Stimulated activated CD4-positive, alpha-beta T cell treated with anti-CD3 and anti-CD28 coated beads, Interleukin-4, amount 100 ng/mL, for 1 hour (primary cell): ENCODE data around the gene SPOCK1.
"Not testable (repeated sequence)": the region's sequence is repeated elsewhere in the genome, so short reads cannot be mapped to it uniquely, and the experiment has no call there.

Source experiments
- DNase-seq: peaks from one replicate; pipeline ENCODE4 v3.0.0-alpha.2; 2020

The SPOCK1 gene

GRCh38 chr5:137259115-137259514 lies 240.0 kb downstream of the SPOCK1 start:
- not testable (repeated sequence) for DNase-seq

DNA sequence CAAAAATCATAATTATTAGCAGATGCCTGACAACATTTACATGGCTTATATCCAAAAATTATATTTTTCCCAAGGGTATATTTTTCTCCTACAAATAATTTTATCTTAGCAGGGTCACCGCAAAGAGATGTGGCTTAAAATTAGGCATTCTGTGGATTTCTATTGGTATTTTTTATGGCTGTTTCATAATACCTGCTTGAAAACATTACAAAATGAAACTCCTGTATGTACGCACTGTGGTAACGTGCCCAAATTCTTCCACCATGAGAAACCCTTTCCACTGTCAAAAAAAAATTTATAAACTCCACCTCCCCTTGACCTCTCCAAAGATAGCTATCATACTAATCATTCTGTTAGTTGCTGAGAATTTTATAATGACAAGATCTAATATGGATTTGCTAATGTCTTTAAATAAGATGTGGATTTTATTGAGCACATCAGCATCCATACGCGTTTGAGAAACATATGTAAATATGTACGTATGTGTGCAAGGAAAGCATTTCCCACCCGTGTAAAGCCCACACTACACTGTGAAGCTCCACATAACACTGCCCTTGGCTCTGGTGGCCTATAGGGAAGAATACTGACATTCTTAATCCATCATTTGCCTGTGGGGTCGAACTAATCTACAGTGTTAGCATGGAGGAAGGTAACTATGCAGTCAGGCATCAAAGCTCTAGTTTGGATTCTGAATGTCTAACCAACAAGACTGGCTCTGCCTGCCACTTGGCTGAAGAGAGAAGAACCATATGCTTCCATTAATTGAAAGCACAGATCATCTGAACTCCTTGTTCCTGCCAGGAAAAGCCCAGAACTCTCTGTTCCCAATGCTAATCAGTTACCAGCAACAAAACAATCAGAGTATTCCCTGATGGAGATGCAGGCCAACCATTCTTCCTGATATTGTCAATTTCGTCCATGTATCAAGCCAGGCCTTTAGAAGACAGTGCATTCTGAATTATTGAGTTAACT lies 244.7 kb downstream of the SPOCK1 start:
- no peak for DNase-seq

DNA sequence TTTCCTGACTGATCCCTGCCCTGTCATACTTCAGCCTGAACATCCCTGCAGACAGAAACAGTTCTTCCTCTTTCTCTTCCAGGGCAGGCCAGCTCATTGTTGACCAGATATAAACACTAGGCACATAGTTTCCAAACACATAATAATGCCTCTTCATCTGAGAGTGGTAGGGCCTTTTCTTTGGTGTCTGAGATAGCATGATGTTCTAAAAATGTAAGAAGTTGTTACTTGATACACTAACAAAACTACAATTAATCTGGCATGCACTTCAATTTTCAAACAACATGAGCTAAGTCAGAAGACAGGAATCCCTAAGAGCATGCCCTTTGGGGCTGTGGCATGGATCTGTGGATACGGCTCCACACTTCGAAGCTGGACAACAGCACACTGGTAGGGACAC lies 246.6 kb downstream of the SPOCK1 start:
- no peak for DNase-seq

GRCh38 chr5:137250421-137250820 lies 248.7 kb downstream of the SPOCK1 start:
- DNase-seq: no peak

GRCh38 chr5:137248527-137248926 lies 250.6 kb downstream of the SPOCK1 start:
- no peak for DNase-seq

- DNase-seq: no peak
Observed at GRCh38 chr5:137245438-137245837, 253.7 kb downstream of the SPOCK1 start.

DNA sequence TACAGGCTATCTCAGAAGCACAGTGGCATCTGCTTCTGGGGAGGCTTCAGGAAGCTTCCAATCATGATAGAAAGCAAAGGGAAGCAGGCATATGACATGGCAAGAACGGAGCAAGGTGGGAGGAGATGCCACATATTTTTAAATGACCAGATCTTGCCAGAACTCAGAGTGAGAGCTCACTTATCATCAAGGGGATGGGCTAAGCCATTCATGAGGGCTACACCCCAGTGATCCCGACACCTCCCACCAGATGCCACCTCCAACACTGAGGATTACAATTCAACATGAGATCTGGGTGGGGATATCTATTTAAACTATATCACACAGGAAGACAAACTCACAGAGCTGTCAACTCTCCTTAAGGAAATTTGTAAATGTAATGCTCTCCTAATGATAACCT lies 258.8 kb downstream of the SPOCK1 start:
- DNase-seq: no peak

GRCh38 chr5:137236849-137237507 lies 262.1 kb downstream of the SPOCK1 start:
- no peak for DNase-seq

DNA sequence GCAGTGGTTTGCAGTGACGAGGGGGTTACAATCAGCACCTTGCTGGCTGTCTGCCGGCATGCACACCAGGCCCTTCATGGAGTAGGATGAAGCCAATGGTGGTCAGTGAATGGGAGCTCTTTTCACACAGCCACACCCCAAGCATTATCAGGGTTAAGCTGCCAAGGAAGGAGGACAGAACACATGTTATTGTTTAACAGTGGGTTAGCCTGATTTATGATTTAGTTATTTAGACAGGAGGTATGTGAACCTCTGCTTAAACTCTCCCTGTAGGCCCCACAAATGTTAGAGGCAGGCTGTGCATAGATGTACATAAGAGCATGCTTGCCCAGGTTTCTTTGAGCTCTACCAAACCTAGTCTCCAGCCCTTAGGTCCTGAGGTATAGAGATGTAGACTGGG lies 262.9 kb downstream of the SPOCK1 start:
- no peak for DNase-seq

DNA sequence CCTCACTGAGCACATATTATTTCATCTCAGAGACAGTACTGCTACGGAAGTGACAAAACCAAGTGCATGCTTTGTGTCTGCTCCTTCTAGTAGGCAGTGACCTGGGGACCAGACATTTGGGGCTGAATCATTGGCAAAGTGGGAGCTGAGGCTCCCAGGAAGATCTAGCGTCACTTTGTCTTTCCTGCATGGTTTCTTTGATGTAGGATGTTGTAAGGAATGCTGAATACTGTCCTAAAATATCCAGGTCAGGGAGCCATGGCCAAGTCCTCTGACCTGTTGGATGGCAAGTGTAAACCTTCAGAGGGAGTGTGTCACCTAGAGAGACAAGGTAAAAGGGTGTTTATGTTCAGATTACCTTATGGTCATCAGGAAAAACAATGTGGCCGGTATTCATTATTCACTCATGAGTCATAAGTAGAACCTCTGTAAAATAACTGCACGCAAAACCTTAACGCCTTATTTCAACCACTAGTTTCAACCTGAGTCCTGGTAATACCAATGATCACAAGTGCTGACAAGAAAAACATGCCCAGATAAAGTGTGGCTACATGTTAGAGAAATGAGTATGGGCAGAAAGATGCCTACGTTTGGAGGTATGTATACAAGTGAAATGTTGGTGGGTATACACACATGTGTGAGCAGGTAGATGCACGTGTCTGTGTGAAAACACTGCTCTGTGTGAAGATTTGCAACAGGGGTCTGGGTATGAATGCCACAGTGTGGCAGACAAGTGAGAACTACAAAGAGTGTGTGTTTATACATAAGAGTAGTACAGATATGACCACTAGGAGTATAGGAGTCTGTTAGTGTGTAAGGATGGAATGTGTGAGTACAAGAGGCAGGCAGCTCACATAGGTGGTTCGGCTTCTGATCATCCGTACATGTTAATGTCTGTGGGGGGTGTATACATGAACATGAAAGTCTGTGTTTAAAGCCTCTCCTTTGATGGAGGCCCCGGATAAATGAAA lies 263.9 kb downstream of the SPOCK1 start:
- no peak for DNase-seq

DNA sequence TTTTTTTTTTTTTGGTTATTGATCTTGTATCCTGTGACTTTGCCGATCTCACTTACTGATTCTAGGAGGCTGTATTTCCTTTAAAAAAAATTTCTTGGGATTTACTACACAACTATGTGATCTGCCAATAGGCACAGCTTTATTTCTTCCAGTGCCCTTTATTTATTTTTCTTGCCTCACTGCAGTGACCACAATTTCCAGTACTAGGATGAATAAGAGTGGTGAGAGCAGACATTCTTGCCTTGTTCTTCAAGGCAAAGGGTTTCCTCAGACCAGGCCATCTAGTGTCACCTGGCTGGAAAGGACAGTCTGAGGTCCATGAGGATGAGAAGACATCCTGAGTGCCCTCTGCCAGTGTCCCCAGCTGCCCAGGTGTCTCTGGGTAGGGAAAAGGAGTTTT lies 265.4 kb downstream of the SPOCK1 start:
- no peak for DNase-seq

DNA sequence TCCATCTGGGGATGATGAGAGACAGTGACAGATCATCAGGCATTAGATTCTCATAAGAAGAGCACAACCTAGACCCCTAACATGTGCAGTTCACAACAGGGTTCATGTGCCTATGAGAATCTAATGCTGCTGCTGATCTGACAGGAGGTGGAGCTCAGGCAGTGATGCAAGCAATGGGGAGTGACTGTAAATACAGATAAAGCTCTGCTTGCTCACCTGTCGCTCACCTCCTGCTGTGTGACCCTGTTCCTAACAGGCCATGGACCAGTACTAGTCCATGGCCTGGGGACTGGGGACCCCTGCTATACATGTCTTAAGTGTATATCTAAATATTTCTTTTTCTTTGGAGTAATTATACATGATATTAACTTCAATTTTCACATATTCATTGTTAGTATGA lies 265.8 kb downstream of the SPOCK1 start:
- not testable (repeated sequence) for DNase-seq

GRCh38 chr5:137231540-137231939 lies 267.6 kb downstream of the SPOCK1 start:
- no peak for DNase-seq

GRCh38 chr5:137228816-137229215 lies 270.3 kb downstream of the SPOCK1 start:
- no peak for DNase-seq

DNA sequence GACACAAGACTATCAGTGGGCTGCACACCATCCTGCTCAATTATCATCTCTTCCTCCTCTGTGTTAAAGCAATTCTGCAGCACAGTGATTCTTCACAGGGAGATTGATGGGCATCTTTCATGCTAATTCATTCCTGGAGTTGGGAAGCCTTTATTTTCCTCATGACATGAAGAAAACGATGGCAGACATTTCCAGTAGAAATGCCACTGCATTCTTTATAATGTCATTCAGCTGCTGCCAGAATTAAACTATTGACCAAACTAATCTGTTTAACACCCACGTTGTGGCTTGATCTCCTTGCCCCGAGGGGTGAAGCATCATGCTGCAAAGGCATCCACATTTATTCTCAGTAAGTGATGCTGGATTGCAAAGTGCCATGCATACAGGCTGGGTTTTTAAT lies 273.0 kb downstream of the SPOCK1 start:
- no peak for DNase-seq

GRCh38 chr5:137223324-137224295 lies 275.5 kb downstream of the SPOCK1 start:
- DNase-seq: no peak

GRCh38 chr5:137221943-137222342 lies 277.2 kb downstream of the SPOCK1 start:
- DNase-seq: no peak

- no peak for DNase-seq
Observed at GRCh38 chr5:137220523-137220927, 278.6 kb downstream of the SPOCK1 start.

- no peak for DNase-seq
Observed at GRCh38 chr5:137218896-137219295, 280.2 kb downstream of the SPOCK1 start.

DNA sequence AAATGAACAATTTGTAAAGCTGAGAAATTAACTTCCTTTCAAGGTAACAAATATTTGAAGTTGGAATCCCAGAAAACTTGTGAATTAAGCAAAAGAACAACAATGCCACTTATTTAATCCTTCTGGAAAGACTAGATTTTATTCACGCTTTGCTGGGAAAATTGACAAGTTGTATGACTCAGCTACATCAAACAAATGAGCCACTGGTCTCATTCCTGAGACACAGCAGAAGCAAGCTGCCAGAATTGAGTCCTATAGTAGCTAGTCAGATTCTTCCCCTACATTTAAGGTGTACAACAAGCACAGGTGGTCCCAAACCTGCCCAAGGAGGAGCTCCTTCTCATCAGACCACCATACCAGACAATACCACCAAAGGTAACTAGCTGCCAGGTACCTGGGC lies 280.7 kb downstream of the SPOCK1 start:
- no peak for DNase-seq

DNA sequence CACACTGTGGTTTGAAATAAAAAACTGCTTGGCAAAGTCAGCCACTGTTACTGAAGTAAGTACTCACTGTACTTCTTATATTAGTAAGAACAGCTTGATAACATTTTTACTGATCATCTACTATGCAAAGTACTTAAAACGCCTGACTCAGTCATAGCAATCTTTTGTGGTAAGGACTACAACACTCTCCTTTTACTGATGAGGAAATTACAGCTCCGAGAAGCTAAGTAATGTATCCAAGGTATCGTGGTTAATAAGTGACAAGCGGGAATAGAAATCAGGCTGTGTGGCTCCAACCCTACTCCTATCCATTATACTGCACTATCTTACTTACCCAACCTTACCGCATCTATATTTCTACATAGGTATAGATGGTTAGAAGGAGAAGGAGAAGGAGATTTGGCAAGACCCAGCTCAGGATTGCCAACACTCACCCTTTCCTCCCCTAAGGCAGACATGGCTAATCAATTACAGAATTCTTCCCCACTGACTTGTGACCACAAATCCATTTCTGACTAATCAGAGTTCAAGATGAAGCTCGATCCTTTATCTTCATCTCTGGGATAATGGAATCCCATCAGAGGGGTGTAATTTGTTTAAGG lies 281.4 kb downstream of the SPOCK1 start:
- no peak for DNase-seq
